ENCODE data around the gene SPC25. TPM values are rescaled to one million over a fixed set of nuclear protein-coding genes. Genes with fewer than 3 reads are reported as not detected.

The SPC25 gene
- total and polyA plus RNA-seq, 4 donors: 0.58 to 8.2 (median 2.1) TPM; not detected in 1

GRCh38 chr2:168825126-168825525 is 65.1 kb downstream of the SPC25 start:
- no peak overlapping the region for H3K27ac ChIP-seq (ENCODE audit: low read depth in 1 of 2, low read length in 2 of 2)
- H3K9ac ChIP-seq (ENCODE audit: low read depth in 1 of 2, low read length in 2 of 2): no peak overlapping the region
- no peaks in the 10 kb centered on the region for H3K36me3 ChIP-seq (ENCODE audit: control insufficient read depth in 4 of 4, insufficient read depth in 3 of 4, low read depth in 1 of 4, low read length in 3 of 4)
- no peak overlapping the region for H3K4me3 ChIP-seq (ENCODE audit: low read depth in 1 of 3, low read length in 3 of 3)
- no peak for DNase-seq (ENCODE audit: low spot score)
- TF ChIP-seq FOXA2 (IDR thresholded peaks at IDR 0.05): no peak
- TF ChIP-seq EGR1 (IDR thresholded peaks at IDR 0.05; ENCODE audit: low read depth in 2 of 2): no peak
- no peak for TF ChIP-seq RAD21 (IDR thresholded peaks at IDR 0.05)
- no peak for TF ChIP-seq JUND (IDR thresholded peaks at IDR 0.05)
- no peak for TF ChIP-seq CTCF (IDR thresholded peaks at IDR 0.05; ENCODE audit: low read depth, low read length, missing input control)
- TF ChIP-seq, protein P1, sequence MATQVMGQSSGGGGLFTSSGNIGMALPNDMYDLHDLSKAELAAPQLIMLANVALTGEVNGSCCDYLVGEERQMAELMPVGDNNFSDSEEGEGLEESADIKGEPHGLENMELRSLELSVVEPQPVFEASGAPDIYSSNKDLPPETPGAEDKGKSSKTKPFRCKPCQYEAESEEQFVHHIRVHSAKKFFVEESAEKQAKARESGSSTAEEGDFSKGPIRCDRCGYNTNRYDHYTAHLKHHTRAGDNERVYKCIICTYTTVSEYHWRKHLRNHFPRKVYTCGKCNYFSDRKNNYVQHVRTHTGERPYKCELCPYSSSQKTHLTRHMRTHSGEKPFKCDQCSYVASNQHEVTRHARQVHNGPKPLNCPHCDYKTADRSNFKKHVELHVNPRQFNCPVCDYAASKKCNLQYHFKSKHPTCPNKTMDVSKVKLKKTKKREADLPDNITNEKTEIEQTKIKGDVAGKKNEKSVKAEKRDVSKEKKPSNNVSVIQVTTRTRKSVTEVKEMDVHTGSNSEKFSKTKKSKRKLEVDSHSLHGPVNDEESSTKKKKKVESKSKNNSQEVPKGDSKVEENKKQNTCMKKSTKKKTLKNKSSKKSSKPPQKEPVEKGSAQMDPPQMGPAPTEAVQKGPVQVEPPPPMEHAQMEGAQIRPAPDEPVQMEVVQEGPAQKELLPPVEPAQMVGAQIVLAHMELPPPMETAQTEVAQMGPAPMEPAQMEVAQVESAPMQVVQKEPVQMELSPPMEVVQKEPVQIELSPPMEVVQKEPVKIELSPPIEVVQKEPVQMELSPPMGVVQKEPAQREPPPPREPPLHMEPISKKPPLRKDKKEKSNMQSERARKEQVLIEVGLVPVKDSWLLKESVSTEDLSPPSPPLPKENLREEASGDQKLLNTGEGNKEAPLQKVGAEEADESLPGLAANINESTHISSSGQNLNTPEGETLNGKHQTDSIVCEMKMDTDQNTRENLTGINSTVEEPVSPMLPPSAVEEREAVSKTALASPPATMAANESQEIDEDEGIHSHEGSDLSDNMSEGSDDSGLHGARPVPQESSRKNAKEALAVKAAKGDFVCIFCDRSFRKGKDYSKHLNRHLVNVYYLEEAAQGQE (IDR thresholded peaks at IDR 0.05): no peak
- TF ChIP-seq, protein P2, sequence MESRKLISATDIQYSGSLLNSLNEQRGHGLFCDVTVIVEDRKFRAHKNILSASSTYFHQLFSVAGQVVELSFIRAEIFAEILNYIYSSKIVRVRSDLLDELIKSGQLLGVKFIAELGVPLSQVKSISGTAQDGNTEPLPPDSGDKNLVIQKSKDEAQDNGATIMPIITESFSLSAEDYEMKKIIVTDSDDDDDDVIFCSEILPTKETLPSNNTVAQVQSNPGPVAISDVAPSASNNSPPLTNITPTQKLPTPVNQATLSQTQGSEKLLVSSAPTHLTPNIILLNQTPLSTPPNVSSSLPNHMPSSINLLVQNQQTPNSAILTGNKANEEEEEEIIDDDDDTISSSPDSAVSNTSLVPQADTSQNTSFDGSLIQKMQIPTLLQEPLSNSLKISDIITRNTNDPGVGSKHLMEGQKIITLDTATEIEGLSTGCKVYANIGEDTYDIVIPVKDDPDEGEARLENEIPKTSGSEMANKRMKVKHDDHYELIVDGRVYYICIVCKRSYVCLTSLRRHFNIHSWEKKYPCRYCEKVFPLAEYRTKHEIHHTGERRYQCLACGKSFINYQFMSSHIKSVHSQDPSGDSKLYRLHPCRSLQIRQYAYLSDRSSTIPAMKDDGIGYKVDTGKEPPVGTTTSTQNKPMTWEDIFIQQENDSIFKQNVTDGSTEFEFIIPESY (IDR thresholded peaks at IDR 0.05): no peak
- TF ChIP-seq NR2F2 (IDR thresholded peaks at IDR 0.05): no peak
- TF ChIP-seq TAF1 (conservative IDR thresholded peaks at IDR 0.05): no peak
- TF ChIP-seq GABPA (IDR thresholded peaks at IDR 0.05 in 1 of 2, conservative IDR thresholded peaks at IDR 0.05 in 1 of 2): no peak
- no peak for TF ChIP-seq FOXA1 (IDR thresholded peaks at IDR 0.05)
- H3K27me3 ChIP-seq (ENCODE audit: control insufficient read depth in 4 of 4, insufficient read depth in 4 of 4, low read length in 3 of 4): no peaks in the 10 kb centered on the region
- no peaks in the 10 kb centered on the region for H3K4me1 ChIP-seq (ENCODE audit: control insufficient read depth in 4 of 4, insufficient read depth in 4 of 4, low read length in 3 of 4)
- no peaks in the 10 kb centered on the region for H3K9me3 ChIP-seq (ENCODE audit: control insufficient read depth in 4 of 4, low read length in 3 of 4)

DNA sequence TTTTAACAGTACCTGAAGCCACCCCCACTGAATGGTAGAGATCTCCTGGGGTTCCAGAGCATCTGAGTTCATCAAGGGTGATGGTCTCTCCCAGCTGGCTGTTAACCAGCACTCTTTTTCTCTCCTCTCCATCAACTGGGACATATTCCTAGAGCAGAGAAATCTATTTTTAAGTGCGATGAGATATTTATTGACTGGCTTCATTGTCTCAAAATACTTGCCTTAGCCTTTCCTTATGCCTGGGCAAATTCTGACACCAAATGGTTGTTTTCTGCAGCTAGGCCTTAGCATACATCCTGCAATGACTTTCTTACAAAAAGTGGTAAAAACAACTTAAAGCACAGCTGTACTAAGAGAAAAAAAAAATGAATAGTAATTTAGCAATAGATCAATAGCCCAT is 68.2 kb downstream of the SPC25 start:
- Histone ChIP-seq H3K4me1 (ENCODE audit: control insufficient read depth in 4 of 4, insufficient read depth in 4 of 4, low read length in 3 of 4) (no peaks in the 10 kb centered on the region), H3K9me3 (ENCODE audit: control insufficient read depth in 4 of 4, low read length in 3 of 4) (no peaks in the 10 kb centered on the region), H3K27me3 (ENCODE audit: control insufficient read depth in 4 of 4, insufficient read depth in 4 of 4, low read length in 3 of 4) (no peaks in the 10 kb centered on the region), H3K4me3 (ENCODE audit: low read depth in 1 of 3, low read length in 3 of 3) (no peak overlapping the region), H3K9ac (ENCODE audit: low read depth in 1 of 2, low read length in 2 of 2) (no peak overlapping the region), H3K36me3 (ENCODE audit: control insufficient read depth in 4 of 4, insufficient read depth in 3 of 4, low read depth in 1 of 4, low read length in 3 of 4) (no peaks in the 10 kb centered on the region), H3K27ac (ENCODE audit: low read depth in 1 of 2, low read length in 2 of 2) (no peak overlapping the region)
- no peak for DNase-seq (ENCODE audit: low spot score)
- WGBS: 89% methylated on average over 1 of the region's 1 CpG
- TF ChIP-seq YY1 (IDR thresholded peaks at IDR 0.05): no peak
- TF ChIP-seq, protein P3, sequence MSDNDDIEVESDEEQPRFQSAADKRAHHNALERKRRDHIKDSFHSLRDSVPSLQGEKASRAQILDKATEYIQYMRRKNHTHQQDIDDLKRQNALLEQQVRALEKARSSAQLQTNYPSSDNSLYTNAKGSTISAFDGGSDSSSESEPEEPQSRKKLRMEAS (IDR thresholded peaks at IDR 0.05): no peak
- TF ChIP-seq FOXA1 (IDR thresholded peaks at IDR 0.05): no peak
- no peak for TF ChIP-seq ATF3 (IDR thresholded peaks at IDR 0.05)
- TF ChIP-seq SP1 (IDR thresholded peaks at IDR 0.05): no peak
- no peak for TF ChIP-seq EGR1 (IDR thresholded peaks at IDR 0.05; ENCODE audit: low read depth in 2 of 2)
- no peak for TF ChIP-seq RAD21 (IDR thresholded peaks at IDR 0.05)
- TF ChIP-seq GABPA (IDR thresholded peaks at IDR 0.05 in 1 of 2, conservative IDR thresholded peaks at IDR 0.05 in 1 of 2): no peak
- TF ChIP-seq, protein P1 (IDR thresholded peaks at IDR 0.05): no peak
- no peak for TF ChIP-seq CTCF (IDR thresholded peaks at IDR 0.05; ENCODE audit: low read depth, low read length, missing input control)
- no peak for TF ChIP-seq JUND (IDR thresholded peaks at IDR 0.05)
- TF ChIP-seq NR2F2 (IDR thresholded peaks at IDR 0.05): no peak
